IPS-18c (cell line): ENCODE measurements around the gene TAF6L.
"Not testable (repeated sequence)": the region's sequence is repeated elsewhere in the genome, so short reads cannot be mapped to it uniquely, and the experiment has no call there.

ENCODE experiments used
- H3K4me3 ChIP-seq: 2 replicates; pipeline ENCODE4 v1.7.0; 2013; ENCODE audit warnings: low read depth, mild to moderate bottlenecking, low read length, moderate library complexity; ENCODE audit not compliant: insufficient read depth
- H3K9me3 ChIP-seq: one replicate; pipeline ENCODE4 v1.6.1; 2013; ENCODE audit warnings: mild to moderate bottlenecking, low read length, moderate library complexity; ENCODE audit not compliant: control insufficient read depth, insufficient read depth

The TAF6L gene

DNA sequence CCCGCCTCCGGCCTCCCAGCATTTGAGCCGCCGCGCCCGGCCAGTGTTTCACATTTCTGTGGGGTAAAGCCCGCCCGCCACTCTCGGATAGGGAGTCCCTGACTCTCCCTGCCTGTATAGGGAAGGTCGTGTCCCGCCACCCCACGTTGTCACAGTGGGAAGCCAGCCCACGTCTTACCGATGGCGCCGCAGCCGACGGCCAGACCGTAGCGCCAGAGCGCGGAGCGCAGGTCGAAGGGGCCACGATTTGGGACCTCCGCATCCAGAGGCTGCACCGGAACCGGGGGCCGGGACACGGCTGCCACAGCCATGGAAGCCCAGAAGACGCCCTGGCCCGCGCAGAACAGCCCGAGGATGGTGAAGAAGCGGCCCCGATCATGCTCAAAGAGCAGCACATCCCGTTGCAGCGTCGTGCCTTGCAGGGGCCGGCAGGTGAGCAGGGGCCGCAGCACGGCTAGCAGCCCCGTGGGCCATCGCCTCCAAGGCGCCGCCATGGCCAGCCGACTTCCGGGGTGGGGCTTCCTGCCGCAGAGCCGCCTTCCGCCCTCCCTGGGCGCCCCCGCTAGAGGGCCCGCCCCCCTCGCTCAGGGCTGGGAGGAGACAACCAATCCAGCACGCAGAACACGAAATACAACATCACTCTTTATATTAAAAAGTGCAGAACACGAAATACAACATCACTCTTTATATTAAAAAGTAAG lies 20.5 kb downstream of the TAF6L start, which contains the start of gene TMEM223:
Gene TMEM223 (minus strand): TSS at position 506 of the 701 bp plus-strand sequence. CDS start 12 bp downstream, at position 494.
- Histone ChIP-seq H3K9me3 (no peaks in the 10 kb centered on the region), H3K4me3 (peak within 1 kb of the TSS; percentile 94)

DNA sequence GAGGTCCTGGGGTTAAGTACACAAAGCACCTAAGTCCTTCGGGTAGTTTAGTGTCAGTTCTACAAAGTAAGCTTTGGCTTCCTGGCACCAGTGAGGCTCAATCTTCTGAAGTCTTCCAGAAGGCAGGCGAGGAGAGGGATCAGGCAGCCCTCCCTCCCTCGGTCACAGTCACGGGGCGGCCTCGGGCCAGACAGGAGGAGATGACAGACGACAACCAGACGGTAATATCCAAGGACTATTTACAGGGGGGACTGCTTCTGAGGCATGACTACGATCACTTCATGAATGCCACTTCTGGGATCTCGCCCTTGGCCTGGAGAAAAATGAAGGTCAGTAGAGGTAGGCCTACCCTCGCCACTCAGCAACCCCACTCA lies 21.0 kb downstream of the TAF6L start:
- Histone ChIP-seq H3K9me3 (no peaks in the 10 kb centered on the region), H3K4me3 (no peak overlapping the region)

DNA sequence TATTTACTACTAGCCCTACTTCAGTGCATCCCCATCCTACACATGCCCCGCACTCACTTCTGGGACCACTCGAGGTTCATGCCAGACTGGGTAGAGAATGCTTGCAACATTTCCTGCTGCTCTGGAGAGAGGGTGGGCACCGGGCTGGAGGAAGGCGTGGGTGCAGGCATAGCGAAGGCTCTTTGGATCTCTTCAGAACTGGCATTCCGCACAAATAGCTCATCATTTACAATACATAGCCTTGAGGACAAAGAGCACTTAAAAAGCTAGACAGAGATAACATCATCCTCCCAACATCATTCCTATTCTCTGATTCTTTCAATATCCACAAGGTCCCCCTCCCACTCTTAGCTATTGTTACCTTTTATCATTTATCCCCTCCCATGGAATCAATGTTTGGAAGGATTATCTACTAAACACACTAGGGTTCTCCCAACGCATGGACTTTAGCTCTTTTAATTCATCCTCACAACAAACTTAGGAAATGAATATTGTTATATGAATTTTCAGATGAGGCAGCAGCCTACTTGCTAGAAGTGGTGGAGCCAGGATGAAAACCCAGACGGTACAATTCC lies 23.1 kb downstream of the TAF6L start:
- no peaks in the 10 kb centered on the region for H3K9me3 ChIP-seq
- no peak overlapping the region for H3K4me3 ChIP-seq

DNA sequence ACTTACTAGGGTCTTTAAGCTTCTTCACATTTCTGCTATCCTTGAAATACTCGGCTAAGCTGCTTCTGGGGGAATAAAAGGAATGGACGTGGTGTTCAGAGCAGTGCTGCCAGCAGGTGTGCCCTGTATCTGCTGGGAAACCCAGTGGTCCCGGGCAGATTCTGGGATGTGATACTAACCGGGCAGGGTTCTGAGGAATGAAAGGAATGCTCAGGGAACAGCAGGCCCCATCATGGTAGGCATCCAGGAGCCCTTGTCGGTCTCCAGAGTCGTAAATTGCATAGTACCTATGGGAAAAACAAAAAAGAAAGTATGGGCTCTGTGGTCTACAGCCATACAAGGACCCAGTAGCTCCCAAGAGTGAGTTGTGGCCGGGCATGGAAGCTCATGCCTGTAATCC lies 25.1 kb downstream of the TAF6L start:
- H3K4me3 ChIP-seq = no peak overlapping the region
- H3K9me3 ChIP-seq = no peaks in the 10 kb centered on the region

DNA sequence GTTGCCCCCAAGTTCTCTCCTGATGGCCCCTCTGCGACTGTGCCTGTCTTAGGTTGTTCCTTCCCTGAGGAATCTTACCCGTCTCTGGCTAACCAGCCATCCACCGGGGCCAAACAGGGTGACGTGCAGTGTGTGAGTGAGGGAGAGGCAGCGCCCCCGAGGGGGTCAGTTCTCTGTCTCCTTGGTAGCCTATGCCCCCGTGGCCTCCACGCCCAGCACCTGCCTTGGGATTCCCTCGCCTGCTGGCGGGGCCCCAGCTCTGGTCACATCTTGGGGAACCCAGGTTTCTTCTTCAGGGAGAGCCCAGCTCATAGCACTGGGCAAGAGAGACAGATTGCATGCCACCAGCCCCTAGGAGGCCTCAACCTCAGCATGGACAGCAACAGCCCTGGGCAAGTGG lies 28.3 kb downstream of the TAF6L start:
- Histone ChIP-seq H3K9me3 (no peaks in the 10 kb centered on the region), H3K4me3 (no peak overlapping the region)

DNA sequence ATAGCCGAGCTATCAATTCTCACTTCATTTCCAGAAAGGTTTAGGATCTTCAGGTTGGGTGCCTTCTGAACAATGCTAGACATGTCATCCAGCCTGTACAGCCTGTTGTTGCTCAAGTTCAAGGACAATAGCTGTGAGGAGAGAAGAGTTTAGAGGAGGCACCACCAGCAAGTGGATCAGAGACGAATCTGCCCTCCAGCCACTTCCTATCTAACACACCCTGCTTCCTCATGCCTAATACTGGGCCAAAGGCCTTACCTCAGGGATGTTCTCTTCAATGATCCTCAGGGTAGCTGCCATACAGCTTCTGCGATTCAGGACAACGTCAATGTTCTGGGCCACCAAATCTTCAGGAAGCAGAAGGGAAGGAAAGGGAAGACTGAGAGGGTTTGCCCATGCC lies 29.9 kb downstream of the TAF6L start:
- Histone ChIP-seq H3K9me3 (peaks cover 2% of the 10 kb centered on the region), H3K4me3 (no peak overlapping the region)

DNA sequence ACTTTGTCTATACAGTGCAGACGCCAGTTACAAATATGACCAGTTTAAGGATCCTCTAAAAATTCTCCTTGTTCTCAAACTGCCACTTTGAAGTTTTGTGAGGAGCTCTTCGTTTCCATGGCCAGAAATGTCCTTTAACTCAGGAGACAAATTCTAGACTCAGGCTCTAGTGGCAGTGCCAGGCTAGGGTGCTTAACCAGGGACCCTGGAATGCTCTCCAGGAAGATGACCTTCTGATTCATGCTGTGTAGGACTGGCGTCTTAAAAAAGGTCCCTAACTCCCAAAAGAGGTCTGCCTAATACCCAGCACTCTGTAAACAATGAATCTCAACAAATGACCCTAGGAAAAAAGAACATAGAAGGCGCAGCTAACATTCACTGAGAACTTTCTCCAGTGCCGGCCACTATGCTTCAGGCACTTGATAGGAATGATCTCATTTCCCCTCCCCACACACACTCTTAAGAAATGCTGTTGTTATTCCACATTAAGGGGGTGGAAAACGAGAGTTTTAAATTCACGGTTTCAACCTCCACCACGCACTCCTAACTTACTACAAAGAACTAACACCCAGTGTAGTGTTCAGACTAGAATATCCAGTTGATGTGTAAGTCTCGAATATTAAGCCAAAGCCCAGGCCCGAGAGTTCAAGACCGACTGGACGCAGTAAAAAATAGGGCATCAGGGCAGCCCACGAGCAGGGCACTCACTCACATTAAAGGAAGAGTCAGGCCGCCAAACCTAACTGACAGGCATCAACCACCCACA lies 33.3 kb downstream of the TAF6L start:
- Histone ChIP-seq H3K4me3 (peak overlapping the region; percentile 94), H3K9me3 (peaks cover 2% of the 10 kb centered on the region)

DNA sequence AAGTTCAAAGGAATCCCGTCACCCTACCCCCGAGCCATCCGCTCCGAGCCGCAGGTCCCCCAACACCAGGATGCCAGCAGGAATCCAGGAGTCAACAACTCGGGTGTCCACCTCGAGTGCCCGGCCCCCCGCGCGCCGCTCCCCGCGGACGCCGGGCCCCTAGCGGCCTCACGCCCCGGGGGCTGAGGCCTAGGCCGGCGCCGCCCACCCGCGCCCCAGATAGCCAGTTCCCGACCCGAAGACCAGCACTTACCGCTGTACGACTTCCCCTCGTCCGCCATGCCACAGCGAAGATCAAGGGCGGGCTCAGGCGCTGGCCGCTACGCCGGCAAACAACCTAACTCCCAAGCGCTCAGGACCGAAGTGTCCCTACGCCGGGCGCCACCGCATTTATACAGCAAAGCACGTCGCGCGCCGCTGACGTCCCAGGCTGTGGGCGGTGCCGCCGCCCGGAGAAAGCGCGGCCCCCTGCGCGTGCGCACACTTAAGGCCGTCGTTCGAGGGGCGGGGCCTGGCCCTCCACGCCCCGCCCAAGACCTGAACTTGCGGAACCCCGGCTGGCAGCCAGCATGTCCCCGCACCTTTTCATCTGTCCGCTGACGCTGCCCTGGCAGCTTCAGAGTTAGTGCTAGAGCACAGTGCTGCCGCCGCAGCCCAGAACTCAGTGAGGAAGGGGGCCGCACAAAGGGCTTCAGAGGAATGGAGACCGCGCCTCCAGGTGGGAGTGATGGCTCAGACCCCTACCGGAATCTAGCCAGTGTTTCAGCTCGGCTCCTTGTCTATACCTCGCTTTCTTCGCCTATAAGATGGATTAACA lies 34.1 kb downstream of the TAF6L start, which contains the start of gene NXF1:
Gene NXF1 (minus strand): TSS at position 365 of the 817 bp plus-strand sequence. CDS start 84 bp downstream, at position 281.
- H3K9me3 ChIP-seq = peaks cover 2% of the 10 kb centered on the region
- H3K4me3 ChIP-seq = peak within 1 kb of the TSS; percentile 94

DNA sequence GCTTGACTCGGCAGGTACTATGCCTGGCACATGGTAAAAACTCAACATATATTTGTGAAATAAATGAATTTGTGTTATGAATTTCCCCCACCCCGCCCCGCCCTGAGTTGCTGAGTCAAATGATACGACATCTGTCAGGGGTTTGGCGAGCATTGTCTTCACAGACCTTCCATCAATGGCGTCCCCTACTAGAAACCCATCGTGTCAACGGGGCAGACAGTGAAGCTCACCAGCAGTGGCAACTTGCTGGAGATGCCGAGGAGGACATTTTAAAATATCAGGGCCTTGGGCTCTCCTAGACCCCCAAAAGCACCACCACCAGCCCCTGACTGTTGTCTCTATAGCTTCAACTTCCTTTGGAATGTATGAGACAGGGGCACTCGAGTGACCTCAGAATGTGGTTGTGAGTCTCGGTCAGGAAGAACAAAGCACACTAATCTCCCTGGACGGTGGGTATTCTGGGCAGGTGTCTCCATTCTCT lies 34.8 kb downstream of the TAF6L start:
- Histone ChIP-seq H3K9me3 (peaks cover 2% of the 10 kb centered on the region), H3K4me3 (peak overlapping the region; percentile 94)

DNA sequence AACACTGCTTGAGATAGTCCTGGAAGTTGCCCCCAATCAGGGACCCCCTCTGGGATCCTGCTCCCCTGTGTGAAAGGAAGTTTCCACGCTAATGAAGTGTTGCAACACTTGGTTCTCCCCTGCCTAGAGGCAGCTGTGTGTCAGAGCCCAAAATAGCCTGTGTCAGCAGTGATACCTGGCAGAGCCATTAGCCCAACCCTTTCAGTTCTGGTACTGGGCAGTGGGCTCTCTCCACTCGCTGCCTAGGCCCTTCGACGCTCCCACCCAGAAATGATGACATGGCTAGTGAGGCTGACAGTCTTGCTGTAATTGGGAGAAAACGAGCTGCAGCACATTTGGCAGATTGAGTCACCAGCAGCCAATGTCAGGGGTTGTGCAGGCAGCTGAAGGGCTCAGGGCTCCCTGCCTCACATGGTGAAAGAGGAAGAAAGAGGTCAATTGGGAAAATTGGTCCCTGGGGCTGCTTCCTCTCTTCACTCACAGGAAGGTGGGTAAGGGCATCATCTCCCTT lies 35.5 kb downstream of the TAF6L start:
- Histone ChIP-seq H3K9me3 (peaks cover 2% of the 10 kb centered on the region), H3K4me3 (no peak overlapping the region)

DNA sequence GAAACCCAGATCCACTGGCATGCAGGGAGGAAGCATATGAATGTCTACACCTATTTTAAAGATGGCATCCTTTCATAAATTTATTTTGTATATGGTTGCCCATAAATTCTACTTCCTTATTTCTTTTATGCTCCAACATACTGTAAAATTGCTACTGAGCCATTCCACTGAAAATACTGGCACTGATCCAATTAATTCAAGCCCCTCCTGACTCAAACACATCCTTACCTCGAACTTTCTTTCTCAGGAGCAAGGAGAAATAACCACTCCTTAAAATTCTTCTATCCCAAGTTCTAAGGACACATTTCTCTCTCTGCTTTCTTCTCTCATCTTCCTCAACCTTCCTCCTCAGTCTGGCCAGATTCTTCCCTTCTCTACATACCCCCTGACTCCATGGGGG lies 39.6 kb downstream of the TAF6L start:
- H3K9me3 ChIP-seq = no peaks in the 10 kb centered on the region
- no peak overlapping the region for H3K4me3 ChIP-seq

DNA sequence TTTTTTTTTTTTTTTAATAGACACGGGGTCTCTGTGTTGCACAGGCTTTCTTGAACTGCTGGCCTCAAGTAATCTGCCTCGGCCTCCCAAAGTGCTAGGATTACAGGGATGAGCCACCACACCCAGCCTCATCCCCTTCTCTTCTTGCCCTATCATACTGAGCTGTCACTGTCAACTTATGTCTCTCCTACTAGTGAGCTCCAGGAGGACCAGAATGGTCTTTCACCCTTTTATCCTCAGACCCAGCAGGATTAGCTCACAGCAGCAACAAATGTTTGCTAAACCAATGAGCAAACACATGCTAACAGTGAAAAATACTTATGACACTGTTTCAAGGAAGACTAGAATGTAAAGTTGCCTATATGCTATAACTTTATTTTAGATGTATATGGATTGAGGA lies 40.5 kb downstream of the TAF6L start:
- no peak overlapping the region for H3K4me3 ChIP-seq

DNA sequence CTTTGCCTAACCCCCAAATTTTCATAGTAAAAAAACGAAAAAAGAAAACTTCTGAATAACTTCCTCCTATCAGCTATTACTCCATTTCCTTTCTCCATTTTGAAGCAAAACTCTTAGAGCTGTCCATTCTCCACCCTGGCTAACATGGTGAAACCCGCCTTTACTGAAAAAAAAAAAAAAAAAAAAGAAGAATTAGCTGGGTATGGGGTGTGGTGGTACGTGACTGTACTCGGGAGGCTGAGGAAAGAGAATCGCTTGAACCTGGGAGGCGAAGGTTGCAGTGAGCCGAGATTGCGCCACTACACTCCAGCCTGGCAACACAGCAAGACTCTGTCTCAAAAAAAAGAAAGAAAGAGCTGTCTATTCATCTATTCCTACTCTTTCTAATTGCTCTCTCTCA lies 45.4 kb downstream of the TAF6L start:
- H3K9me3 ChIP-seq = no peaks in the 10 kb centered on the region
- no peak overlapping the region for H3K4me3 ChIP-seq

More for the DNA sequence above, 40.5 kb downstream of the TAF6L start:
- H3K9me3 ChIP-seq = no peaks in the 10 kb centered on the region

DNA sequence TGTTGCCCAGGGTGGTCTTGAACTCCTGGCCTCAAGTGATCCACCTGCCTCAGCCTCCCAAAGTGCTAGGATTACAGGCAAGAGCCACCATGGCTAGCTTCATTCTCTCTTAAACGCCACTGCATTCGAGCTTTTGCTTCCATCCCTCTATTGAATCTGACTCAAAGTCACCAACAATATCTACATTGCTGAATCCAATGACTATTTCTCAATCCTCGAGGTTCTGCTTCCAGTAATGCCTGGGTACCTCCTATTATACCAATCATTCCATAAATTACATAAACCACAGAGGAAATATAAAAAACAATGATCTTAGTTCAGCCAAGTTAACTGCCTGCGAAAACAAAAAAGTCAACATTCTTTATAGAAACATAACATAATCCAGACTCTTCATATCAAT lies 45.9 kb downstream of the TAF6L start:
- Histone ChIP-seq H3K4me3 (no peak overlapping the region), H3K9me3 (no peaks in the 10 kb centered on the region)

DNA sequence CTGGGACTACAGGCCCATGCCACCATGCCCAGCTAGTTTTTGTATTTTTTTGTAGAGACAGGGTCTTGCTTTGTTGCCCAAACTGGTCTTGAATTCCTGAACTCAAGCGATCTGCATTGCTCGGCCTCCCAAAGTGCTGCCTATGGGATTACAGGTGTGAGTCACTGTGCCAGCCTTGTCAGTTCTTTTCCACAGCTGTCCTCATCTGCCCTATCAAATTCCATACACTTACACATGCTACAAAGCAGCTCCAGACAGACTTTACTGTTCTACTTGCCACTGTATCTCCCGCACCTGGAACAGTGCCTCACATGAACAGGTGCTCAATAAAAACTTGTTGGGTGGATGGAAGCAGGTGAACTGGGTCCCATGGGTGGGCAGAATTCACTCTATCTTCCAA lies 52.5 kb downstream of the TAF6L start:
- no peaks in the 10 kb centered on the region for H3K9me3 ChIP-seq

DNA sequence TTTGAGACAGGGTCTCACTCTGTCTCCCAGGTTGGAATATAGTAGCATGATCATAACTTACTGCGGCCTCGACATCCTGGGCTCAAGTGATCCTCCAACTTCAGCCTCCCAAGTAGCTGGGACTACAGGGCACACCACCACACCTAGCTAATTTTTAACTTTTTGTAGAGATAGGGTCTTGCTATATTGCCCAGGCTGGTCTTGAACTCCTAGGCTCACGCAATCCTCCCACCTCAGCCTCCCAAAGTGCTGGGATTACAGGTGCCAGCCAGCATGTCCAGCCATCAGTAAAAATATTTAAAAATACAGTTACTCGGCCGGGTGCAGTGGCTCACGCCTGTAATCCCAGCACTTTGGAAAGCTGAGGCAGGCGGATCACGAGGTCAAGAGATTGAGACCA lies 56.9 kb downstream of the TAF6L start:
- not testable (repeated sequence) for H3K9me3 ChIP-seq, H3K4me3 ChIP-seq

More for the DNA sequence above, 52.5 kb downstream of the TAF6L start:
- no peak overlapping the region for H3K4me3 ChIP-seq

DNA sequence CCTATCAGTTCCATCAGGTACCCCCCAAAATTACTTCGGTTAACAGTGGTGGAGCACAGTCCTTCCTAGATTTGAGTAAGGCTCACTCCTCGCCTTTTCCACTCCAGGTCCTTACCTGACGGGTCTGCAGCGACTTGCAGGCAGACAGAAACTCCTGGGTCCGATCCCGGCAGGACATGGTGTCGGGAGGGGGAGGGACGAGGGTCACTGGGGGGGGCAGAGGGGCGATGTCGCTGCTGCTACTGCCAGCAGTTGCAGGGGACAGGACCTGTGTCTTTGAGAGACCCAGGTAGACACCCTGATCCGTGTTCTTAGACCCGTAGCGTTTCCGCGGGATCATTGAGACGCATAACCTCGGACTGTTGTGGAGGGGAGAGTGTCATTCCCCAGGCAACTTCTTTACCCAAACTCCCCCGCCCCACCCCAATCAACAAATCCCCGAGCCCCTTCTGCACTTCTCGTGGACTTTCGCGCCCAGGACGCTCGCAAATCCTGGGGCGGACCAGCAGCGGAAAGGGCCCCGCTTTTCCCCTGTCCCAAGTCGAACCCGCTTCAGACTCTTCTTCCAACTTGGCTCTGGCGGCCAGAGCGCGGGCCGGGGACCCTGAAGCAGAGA lies 59.8 kb downstream of the TAF6L start:
- Histone ChIP-seq H3K4me3 (peak overlapping the region; percentile 98), H3K9me3 (no peaks in the 10 kb centered on the region)
